ENCODE measurements around the gene CDH6. TPM values are rescaled to one million over a fixed set of nuclear protein-coding genes. Genes with fewer than 3 reads are reported as not detected.

The CDH6 gene
- total RNA-seq, 1 experiment from 2014 or later = 83.8 TPM

- DNase-seq (ENCODE audit: low read depth) = peak; percentile 40
- in situ Hi-C loops (cut with HindIII; ENCODE audit: low pct_unique_long_range_greater_than_20kb, low sequenced_read_pairs) = no loop called here
Observed at GRCh38 chr5:31232273-31232888, 38.9 kb downstream of the CDH6 start.

- DNase-seq (ENCODE audit: low read depth) = peak; percentile 30
- in situ Hi-C loops (cut with HindIII; ENCODE audit: low pct_unique_long_range_greater_than_20kb, low sequenced_read_pairs) = no loop called here
Observed at GRCh38 chr5:31235381-31235780, 41.9 kb downstream of the CDH6 start.

GRCh38 chr5:31236339-31236738, 42.9 kb downstream of the CDH6 start:
- in situ Hi-C loops (cut with HindIII; ENCODE audit: low pct_unique_long_range_greater_than_20kb, low sequenced_read_pairs) = no loop called here
- no peak for DNase-seq (ENCODE audit: low read depth)

- in situ Hi-C loops (cut with HindIII; ENCODE audit: low pct_unique_long_range_greater_than_20kb, low sequenced_read_pairs) = no loop called here
- DNase-seq (ENCODE audit: low read depth) = no peak
Observed at GRCh38 chr5:31237174-31237573, 43.7 kb downstream of the CDH6 start.

- DNase-seq (ENCODE audit: low read depth) = no peak
- in situ Hi-C loops (cut with HindIII; ENCODE audit: low pct_unique_long_range_greater_than_20kb, low sequenced_read_pairs) = no loop called here
Observed at GRCh38 chr5:31238497-31238896, 45.0 kb downstream of the CDH6 start.

GRCh38 chr5:31244921-31245320, 51.4 kb downstream of the CDH6 start:
- in situ Hi-C loops (cut with HindIII; ENCODE audit: low pct_unique_long_range_greater_than_20kb, low sequenced_read_pairs) = no loop called here
- no peak for DNase-seq (ENCODE audit: low read depth)

GRCh38 chr5:31247381-31247780, 53.9 kb downstream of the CDH6 start:
- in situ Hi-C loops (cut with HindIII; ENCODE audit: low pct_unique_long_range_greater_than_20kb, low sequenced_read_pairs) = no loop called here
- no peak for DNase-seq (ENCODE audit: low read depth)

GRCh38 chr5:31250201-31250600, 56.7 kb downstream of the CDH6 start:
- in situ Hi-C loops (cut with HindIII; ENCODE audit: low pct_unique_long_range_greater_than_20kb, low sequenced_read_pairs) = no loop called here
- no peak for DNase-seq (ENCODE audit: low read depth)

- DNase-seq (ENCODE audit: low read depth) = no peak
- in situ Hi-C loops (cut with HindIII; ENCODE audit: low pct_unique_long_range_greater_than_20kb, low sequenced_read_pairs) = no loop called here
Observed at GRCh38 chr5:31251032-31251431, 57.5 kb downstream of the CDH6 start.

- in situ Hi-C loops (cut with HindIII; ENCODE audit: low pct_unique_long_range_greater_than_20kb, low sequenced_read_pairs) = no loop called here
- DNase-seq (ENCODE audit: low read depth) = no peak
Observed at GRCh38 chr5:31255041-31255440, 61.6 kb downstream of the CDH6 start.

GRCh38 chr5:31268256-31268655, 74.8 kb downstream of the CDH6 start:
- DNase-seq (ENCODE audit: low read depth) = no peak
- in situ Hi-C loops (cut with HindIII; ENCODE audit: low pct_unique_long_range_greater_than_20kb, low sequenced_read_pairs) = no loop called here

GRCh38 chr5:31268686-31269085, 75.2 kb downstream of the CDH6 start:
- no peak for DNase-seq (ENCODE audit: low read depth)
- in situ Hi-C loops (cut with HindIII; ENCODE audit: low pct_unique_long_range_greater_than_20kb, low sequenced_read_pairs) = no loop called here

- no peak for DNase-seq (ENCODE audit: low read depth)
- in situ Hi-C loops (cut with HindIII; ENCODE audit: low pct_unique_long_range_greater_than_20kb, low sequenced_read_pairs) = no loop called here
Observed at GRCh38 chr5:31269259-31269658, 75.8 kb downstream of the CDH6 start.

- no peak for DNase-seq (ENCODE audit: low read depth)
- in situ Hi-C loops (cut with HindIII; ENCODE audit: low pct_unique_long_range_greater_than_20kb, low sequenced_read_pairs) = no loop called here
Observed at GRCh38 chr5:31270396-31270795, 76.9 kb downstream of the CDH6 start.

GRCh38 chr5:31271567-31271966, 78.1 kb downstream of the CDH6 start:
- no peak for DNase-seq (ENCODE audit: low read depth)
- in situ Hi-C loops (cut with HindIII; ENCODE audit: low pct_unique_long_range_greater_than_20kb, low sequenced_read_pairs) = no loop called here

GRCh38 chr5:31273161-31273560, 79.7 kb downstream of the CDH6 start:
- no peak for DNase-seq (ENCODE audit: low read depth)
- in situ Hi-C loops (cut with HindIII; ENCODE audit: low pct_unique_long_range_greater_than_20kb, low sequenced_read_pairs) = no loop called here

- no peak for DNase-seq (ENCODE audit: low read depth)
- in situ Hi-C loops (cut with HindIII; ENCODE audit: low pct_unique_long_range_greater_than_20kb, low sequenced_read_pairs) = no loop called here
Observed at GRCh38 chr5:31273631-31274378, 80.3 kb downstream of the CDH6 start.

- in situ Hi-C loops (cut with HindIII; ENCODE audit: low pct_unique_long_range_greater_than_20kb, low sequenced_read_pairs) = no loop called here
Observed at GRCh38 chr5:31280210-31280609, 86.7 kb downstream of the CDH6 start.

GRCh38 chr5:31283326-31283725, 89.8 kb downstream of the CDH6 start:
- in situ Hi-C loops (cut with HindIII; ENCODE audit: low pct_unique_long_range_greater_than_20kb, low sequenced_read_pairs) = no loop called here
- no peak for DNase-seq (ENCODE audit: low read depth)

More at GRCh38 chr5:31280210-31280609, 86.7 kb downstream of the CDH6 start:
- DNase-seq (ENCODE audit: low read depth) = no peak

GRCh38 chr5:31285025-31285424, 91.5 kb downstream of the CDH6 start:
- in situ Hi-C loops (cut with HindIII; ENCODE audit: low pct_unique_long_range_greater_than_20kb, low sequenced_read_pairs) = no loop called here
- no peak for DNase-seq (ENCODE audit: low read depth)
